Skeletal muscle satellite cell (primary cell): Measurements from ENCODE around the gene LPAR1. TPM values are rescaled to one million over a fixed set of nuclear protein-coding genes. Genes with fewer than 3 reads are reported as not detected.

Experiments
- H3K27me3 ChIP-seq: 2 replicates; pipeline ENCODE4 v1.7.0; 2013; ENCODE audit warnings: low read length; ENCODE audit not compliant: control insufficient read depth, insufficient read depth
- H3K36me3 ChIP-seq: 2 replicates; pipeline ENCODE4 v1.7.0; 2013; ENCODE audit warnings: mild to moderate bottlenecking, control low read depth, low read length; ENCODE audit not compliant: insufficient read depth
- H3K4me1 ChIP-seq: 2 replicates; pipeline ENCODE4 v1.7.0; 2013; ENCODE audit warnings: low read length; ENCODE audit not compliant: control insufficient read depth, insufficient read depth
- H3K4me2 ChIP-seq: 2 replicates; pipeline ENCODE4 v1.7.0; 2013; ENCODE audit warnings: mild to moderate bottlenecking, low read length
- H3K4me3 ChIP-seq: 2 replicates; pipeline ENCODE4 v1.7.0; 2013; ENCODE audit warnings: low read length
- H3K9ac ChIP-seq: 2 replicates; pipeline ENCODE4 v1.7.0; 2013; ENCODE audit warnings: mild to moderate bottlenecking, low read depth, low read length, moderate library complexity
- H3K9me3 ChIP-seq: replicated peaks from 2 replicates; pipeline ENCODE4 v1.7.0; 2013; ENCODE audit warnings: mild to moderate bottlenecking, control low read depth, low read length
- total RNA-seq: library from RNA; depleted of rRNA; stranded (reverse); fragments of >200 nt; gene quantifications from 2 replicates; pipeline ENCODE4 v1.2.3, GENCODE V29; 2012; rRNA removed

The LPAR1 gene, protein sequence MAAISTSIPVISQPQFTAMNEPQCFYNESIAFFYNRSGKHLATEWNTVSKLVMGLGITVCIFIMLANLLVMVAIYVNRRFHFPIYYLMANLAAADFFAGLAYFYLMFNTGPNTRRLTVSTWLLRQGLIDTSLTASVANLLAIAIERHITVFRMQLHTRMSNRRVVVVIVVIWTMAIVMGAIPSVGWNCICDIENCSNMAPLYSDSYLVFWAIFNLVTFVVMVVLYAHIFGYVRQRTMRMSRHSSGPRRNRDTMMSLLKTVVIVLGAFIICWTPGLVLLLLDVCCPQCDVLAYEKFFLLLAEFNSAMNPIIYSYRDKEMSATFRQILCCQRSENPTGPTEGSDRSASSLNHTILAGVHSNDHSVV
- 91.3 and 120 TPM in 2 replicates for total RNA-seq

DNA sequence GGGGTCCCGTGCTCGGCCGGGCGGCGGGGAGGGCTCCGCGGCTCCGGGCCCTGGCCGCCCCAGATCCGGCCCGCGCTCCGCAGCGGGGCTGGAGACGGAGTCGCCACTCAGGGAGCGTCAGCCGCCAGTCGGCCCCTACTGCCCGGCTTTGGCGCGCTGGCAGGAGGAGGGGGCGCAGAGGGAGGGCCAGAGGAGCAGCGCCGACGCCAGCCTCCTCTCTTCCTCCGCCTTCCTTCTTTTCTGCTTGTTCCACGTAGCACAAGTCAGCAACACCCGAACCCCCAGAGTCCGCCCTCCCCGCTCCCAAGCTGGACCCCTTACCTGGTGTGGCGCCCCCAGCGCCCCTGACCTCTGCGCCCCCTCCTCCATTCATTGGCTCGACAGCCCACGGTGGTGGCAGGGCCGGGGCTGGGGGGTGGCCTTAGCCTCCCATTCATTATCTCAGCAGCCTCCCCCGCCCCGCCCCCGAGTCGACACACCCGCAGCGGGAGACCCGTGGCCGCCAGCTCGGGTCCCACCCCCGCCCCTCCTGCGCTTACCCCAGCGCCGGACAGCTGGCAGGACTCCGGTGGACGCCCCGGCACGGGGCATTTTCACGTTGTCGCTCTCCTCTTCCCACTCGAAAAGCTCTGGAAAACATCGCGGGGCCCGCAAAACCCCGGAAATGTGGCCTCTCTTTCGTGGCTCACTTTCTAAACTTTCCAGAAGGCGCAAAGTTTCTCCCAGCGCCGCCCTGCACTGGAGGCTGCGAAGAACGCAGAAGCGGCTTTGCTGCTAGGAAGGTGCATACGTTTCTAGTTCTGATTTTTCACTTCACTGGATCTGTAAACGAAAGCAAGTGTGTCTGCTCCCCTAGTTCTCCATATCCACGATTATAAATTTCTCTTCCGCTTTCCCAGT lies at the start of gene LPAR1:
TSS of gene LPAR1 (minus strand) at position 140 of the 900 bp plus-strand sequence. CDS start 66,353 bp downstream, outside the sequence.
- H3K27me3 ChIP-seq: no peaks in the 10 kb centered on the region
- H3K4me1 ChIP-seq: peaks cover 31% of the 10 kb centered on the region
- peak within 1 kb of the TSS; percentile 86 for H3K4me2 ChIP-seq
- H3K4me3 ChIP-seq: peak within 1 kb of the TSS; percentile 76
- H3K9ac ChIP-seq: peak within 1 kb of the TSS; percentile 90
- no peaks in the 10 kb centered on the region for H3K9me3 ChIP-seq
- peaks cover 3% of the 10 kb centered on the region for H3K36me3 ChIP-seq

DNA sequence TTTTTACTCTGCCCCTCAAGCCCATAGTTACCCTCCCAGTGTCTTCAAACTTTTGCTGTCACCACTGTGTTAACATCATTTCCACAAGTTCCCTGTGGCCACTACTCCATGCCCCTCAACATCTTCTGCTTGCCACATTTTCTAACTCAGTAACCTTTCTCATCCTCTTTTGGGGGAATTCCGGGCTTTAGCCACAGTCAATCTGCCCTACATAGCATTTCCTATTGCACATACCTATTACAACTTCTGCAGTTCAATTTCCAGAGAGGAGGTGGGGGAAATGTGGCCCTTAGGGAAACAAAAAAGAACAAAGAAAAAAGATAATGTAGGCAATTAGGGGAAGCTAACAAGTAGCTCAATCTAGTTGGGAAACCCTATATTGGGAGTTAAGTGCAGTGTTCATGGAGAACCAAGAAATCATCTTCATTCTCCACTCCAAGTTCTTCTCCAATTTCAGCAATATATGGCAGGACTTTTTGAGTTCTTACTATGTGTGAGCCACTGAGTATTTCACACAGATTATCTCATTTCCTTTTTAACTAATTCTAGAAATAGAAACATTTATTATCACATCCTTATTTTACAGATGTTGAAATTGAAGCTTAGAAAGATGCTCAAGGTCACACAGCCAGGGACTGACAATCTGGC lies 40.2 kb upstream of the LPAR1 start:
- Histone ChIP-seq H3K9me3 (no peaks in the 10 kb centered on the region), H3K4me2 (no peak overlapping the region), H3K4me3 (no peak overlapping the region), H3K36me3 (no peaks in the 10 kb centered on the region), H3K27me3 (no peaks in the 10 kb centered on the region), H3K9ac (no peak overlapping the region), H3K4me1 (no peaks in the 10 kb centered on the region)

GRCh38 chr9:111076519-111076918 lies 38.2 kb upstream of the LPAR1 start:
- Histone ChIP-seq H3K9ac (no peak overlapping the region), H3K9me3 (no peaks in the 10 kb centered on the region), H3K27me3 (no peaks in the 10 kb centered on the region), H3K4me3 (no peak overlapping the region), H3K4me1 (no peaks in the 10 kb centered on the region), H3K36me3 (no peaks in the 10 kb centered on the region), H3K4me2 (no peak overlapping the region)

DNA sequence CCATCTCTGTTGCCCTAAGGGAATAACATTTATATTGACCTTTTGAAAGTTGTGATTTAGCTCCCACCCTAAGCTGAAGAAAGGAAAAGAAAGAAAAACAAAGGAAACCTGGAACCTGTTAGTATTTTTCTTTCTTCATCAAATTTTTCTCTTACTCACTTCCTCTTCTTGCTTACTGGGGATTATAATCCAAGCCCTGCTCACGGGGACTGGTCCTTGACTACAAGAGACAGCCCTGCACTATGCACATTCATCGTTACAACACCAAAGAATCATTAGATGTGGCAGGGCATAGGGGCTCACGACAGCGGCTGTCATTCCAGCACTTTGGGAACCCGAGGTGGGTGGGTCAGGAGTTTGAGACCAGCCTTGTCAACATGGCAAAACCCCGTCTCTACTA lies 37.8 kb upstream of the LPAR1 start:
- no peak overlapping the region for H3K9ac ChIP-seq
- H3K9me3 ChIP-seq: no peaks in the 10 kb centered on the region
- no peaks in the 10 kb centered on the region for H3K36me3 ChIP-seq
- no peaks in the 10 kb centered on the region for H3K4me1 ChIP-seq
- H3K4me3 ChIP-seq: no peak overlapping the region
- no peak overlapping the region for H3K4me2 ChIP-seq
- no peaks in the 10 kb centered on the region for H3K27me3 ChIP-seq

DNA sequence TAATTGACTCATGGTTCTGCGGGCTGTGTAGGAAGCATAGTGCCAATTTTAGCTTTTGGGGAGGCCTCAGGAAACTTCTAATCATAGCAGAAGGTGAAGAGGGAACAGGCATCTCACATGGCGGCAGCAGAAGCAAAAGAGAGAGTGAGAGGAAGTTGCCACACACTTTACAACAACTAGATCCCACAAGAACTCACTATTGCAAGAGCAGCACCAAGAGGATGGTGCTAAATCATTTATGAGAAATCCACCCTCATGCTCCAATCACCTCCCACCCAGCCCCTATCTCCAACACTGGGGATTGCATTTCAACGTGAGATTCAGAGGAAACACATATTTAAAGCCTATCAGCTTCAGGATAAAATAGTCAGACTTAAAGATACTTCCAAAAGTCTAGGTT lies 36.1 kb upstream of the LPAR1 start:
- no peaks in the 10 kb centered on the region for H3K9me3 ChIP-seq
- no peak overlapping the region for H3K4me3 ChIP-seq
- no peaks in the 10 kb centered on the region for H3K36me3 ChIP-seq
- H3K27me3 ChIP-seq: no peaks in the 10 kb centered on the region
- H3K9ac ChIP-seq: no peak overlapping the region
- H3K4me2 ChIP-seq: no peak overlapping the region
- H3K4me1 ChIP-seq: no peaks in the 10 kb centered on the region

- no peak overlapping the region for H3K4me3 ChIP-seq
- no peaks in the 10 kb centered on the region for H3K27me3 ChIP-seq
- H3K4me2 ChIP-seq: no peak overlapping the region
- H3K9ac ChIP-seq: no peak overlapping the region
- no peaks in the 10 kb centered on the region for H3K36me3 ChIP-seq
- H3K4me1 ChIP-seq: no peaks in the 10 kb centered on the region
- no peaks in the 10 kb centered on the region for H3K9me3 ChIP-seq
Observed at GRCh38 chr9:111069183-111069582, 30.9 kb upstream of the LPAR1 start.

- no peaks in the 10 kb centered on the region for H3K36me3 ChIP-seq
- no peak overlapping the region for H3K4me3 ChIP-seq
- no peaks in the 10 kb centered on the region for H3K4me1 ChIP-seq
- H3K9me3 ChIP-seq: no peaks in the 10 kb centered on the region
- H3K9ac ChIP-seq: no peak overlapping the region
- H3K27me3 ChIP-seq: no peaks in the 10 kb centered on the region
- H3K4me2 ChIP-seq: no peak overlapping the region
Observed at GRCh38 chr9:111068771-111069170, 30.5 kb upstream of the LPAR1 start.

DNA sequence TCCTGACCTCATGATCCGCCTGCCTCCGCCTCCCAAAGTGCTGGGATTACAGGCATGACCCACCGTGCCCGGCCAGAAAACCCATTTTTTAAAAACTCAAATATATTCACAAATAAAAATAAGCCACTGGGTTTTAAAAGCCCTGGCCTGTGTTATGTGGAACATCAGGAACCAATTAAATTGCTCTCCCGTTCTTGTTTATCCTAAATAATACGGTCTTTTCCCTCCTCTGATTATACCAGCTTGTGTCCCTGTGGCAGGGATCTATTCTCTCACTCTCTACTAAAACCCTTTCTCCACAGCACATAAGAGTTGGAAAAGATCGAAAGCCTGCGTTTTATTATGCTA lies 30.1 kb upstream of the LPAR1 start:
- Histone ChIP-seq H3K4me2 (no peak overlapping the region), H3K9ac (no peak overlapping the region), H3K4me1 (no peaks in the 10 kb centered on the region), H3K9me3 (no peaks in the 10 kb centered on the region), H3K36me3 (no peaks in the 10 kb centered on the region), H3K27me3 (no peaks in the 10 kb centered on the region), H3K4me3 (no peak overlapping the region)

- Histone ChIP-seq H3K4me2 (no peak overlapping the region), H3K4me3 (no peak overlapping the region), H3K9ac (no peak overlapping the region), H3K9me3 (no peaks in the 10 kb centered on the region), H3K36me3 (no peaks in the 10 kb centered on the region), H3K27me3 (no peaks in the 10 kb centered on the region), H3K4me1 (no peaks in the 10 kb centered on the region)
Observed at GRCh38 chr9:111066468-111066867, 28.2 kb upstream of the LPAR1 start.

- Histone ChIP-seq H3K4me2 (no peak overlapping the region), H3K9me3 (no peaks in the 10 kb centered on the region), H3K4me1 (no peaks in the 10 kb centered on the region), H3K9ac (no peak overlapping the region), H3K36me3 (no peaks in the 10 kb centered on the region), H3K27me3 (no peaks in the 10 kb centered on the region), H3K4me3 (no peak overlapping the region)
Observed at GRCh38 chr9:111065414-111065813, 27.1 kb upstream of the LPAR1 start.

DNA sequence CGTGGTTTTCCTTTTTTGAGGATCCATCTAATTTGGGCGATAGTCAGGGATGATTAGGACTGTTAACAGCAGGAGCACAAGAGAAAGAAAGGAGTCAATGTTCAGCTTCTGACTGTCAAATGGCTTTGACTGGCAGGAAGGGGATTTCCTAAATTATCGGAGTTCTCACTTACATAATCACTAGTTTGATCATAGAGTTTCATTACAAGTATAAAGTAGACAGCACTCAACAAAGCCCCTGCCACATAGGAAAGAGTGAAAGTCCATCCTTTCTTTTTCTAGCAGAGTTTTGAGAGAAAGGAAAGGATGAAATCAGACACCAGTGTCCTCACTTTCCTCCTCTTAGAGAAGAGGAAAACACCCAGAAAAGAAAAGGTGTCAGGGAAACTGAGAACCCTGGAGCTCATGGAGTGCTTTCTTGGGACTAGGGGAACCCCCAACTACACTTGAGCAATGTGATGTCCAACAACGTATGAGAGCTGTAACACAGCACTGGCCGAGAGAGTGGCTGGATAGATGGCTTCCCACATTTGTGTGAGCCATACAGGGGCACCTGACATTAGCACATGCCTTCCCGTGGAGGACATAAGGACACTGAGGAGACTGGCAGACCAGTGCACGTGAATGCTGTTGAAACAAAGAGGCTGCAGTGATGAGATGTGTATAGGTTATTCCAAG lies 26.0 kb upstream of the LPAR1 start:
- H3K9me3 ChIP-seq: no peaks in the 10 kb centered on the region
- no peak overlapping the region for H3K4me3 ChIP-seq
- H3K4me2 ChIP-seq: no peak overlapping the region
- no peaks in the 10 kb centered on the region for H3K36me3 ChIP-seq
- no peaks in the 10 kb centered on the region for H3K4me1 ChIP-seq
- no peaks in the 10 kb centered on the region for H3K27me3 ChIP-seq
- no peak overlapping the region for H3K9ac ChIP-seq
